Upper lobe of right lung (tissue), 1 donor: ENCODE measurements around the gene ZNF222. TPM values are rescaled to one million over a fixed set of nuclear protein-coding genes. Genes with fewer than 3 reads are reported as not detected.

ENCODE experiments used
- ATAC-seq: fragments of 200-7000 bp; cut with Tn5 transposase; one replicate; pipeline ENCODE4 v1.9.1; 2020; ENCODE audit warnings: mild to moderate bottlenecking, moderate library complexity
- DNase-seq: peaks from one replicate; pipeline ENCODE4 v3.0.0-alpha.2; 2020
- H3K27ac ChIP-seq: fragments of 200-600 bp; one replicate; pipeline ENCODE4 v1.8.0; 2022
- H3K27me3 ChIP-seq: fragments of 200-600 bp; one replicate; pipeline ENCODE4 v1.8.0; 2022; ENCODE audit warnings: mild to moderate bottlenecking
- H3K36me3 ChIP-seq: fragments of 200-600 bp; one replicate; pipeline ENCODE4 v1.8.0; 2022
- H3K4me1 ChIP-seq: fragments of 200-600 bp; one replicate; pipeline ENCODE4 v1.8.0; 2022
- H3K4me3 ChIP-seq: fragments of 200-600 bp; one replicate; pipeline ENCODE4 v1.8.0; 2022; ENCODE audit warnings: mild to moderate bottlenecking
- H3K9me3 ChIP-seq: fragments of 200-600 bp; one replicate; pipeline ENCODE4 v1.8.0; 2022
- CTCF ChIP-seq: fragments of 200-600 bp; IDR thresholded peaks from one replicate; pipeline ENCODE4 v1.8.0; 2022; ENCODE audit warnings: antibody characterized with exemption
- intact Hi-C: fragments of 100-400 bp; cut with DNase I; formaldehyde crosslinking; loops from one replicate; pipeline ENCODE4 v1.11.0; 2022
- long read RNA-seq: library from polyadenylated mRNA; unstranded; transcript quantifications from one replicate; pipeline ENCODE4 v2.0.0, GENCODE V29; 2021
- total RNA-seq: library from RNA; stranded (reverse); fragmentation: NEBNext Ultra II Directional; extraction: Animal tissue kit (Norgen Biotek cat#: 25700); gene quantifications from one replicate; pipeline ENCODE4 v1.2.1, GENCODE V29; 2021
- donor health status: DM: no; HTN: yes; CAD: no; lungs with severe emphysema.

Gene ZNF222
- total RNA-seq = 4.5 TPM
- long read RNA-seq, partial matches to known transcripts = 0 of 4 reads
- long read RNA-seq, other reads (novel, unspliced or antisense) = 1 of 4 reads

- peak; percentile 99 for ATAC-seq
- peaks cover 27% of the 10 kb centered on the region for H3K36me3 ChIP-seq
- peak; percentile 86 for DNase-seq
- peak within 1 kb of the TSS; percentile 79 for H3K4me3 ChIP-seq
- peaks cover 5% of the 10 kb centered on the region for H3K4me1 ChIP-seq
- peaks cover 10% of the 10 kb centered on the region for H3K9me3 ChIP-seq
- H3K27ac ChIP-seq = peak within 1 kb of the TSS; percentile 62
- no peaks in the 10 kb centered on the region for H3K27me3 ChIP-seq
- intact Hi-C loops = no loop called here
- TF ChIP-seq CTCF = no peak
Measured at GRCh38 chr19:44025217-44025936, at the start of gene ZNF222. TSS of gene ZNF222 (plus strand) at chr19:44025379. CDS start at chr19:44025437, 58 bp downstream.

GRCh38 chr19:43976732-43977131 lies 48.4 kb upstream of the ZNF222 start:
- intact Hi-C loops = no loop called here
- TF ChIP-seq CTCF = no peak
- ATAC-seq (no peak), DNase-seq (no peak)
- H3K9me3 ChIP-seq = peaks cover 72% of the 10 kb centered on the region
- H3K27ac ChIP-seq = no peak overlapping the region
- no peaks in the 10 kb centered on the region for H3K4me1 ChIP-seq
- H3K27me3 ChIP-seq = no peaks in the 10 kb centered on the region
- H3K36me3 ChIP-seq = no peaks in the 10 kb centered on the region
- H3K4me3 ChIP-seq = no peak overlapping the region

GRCh38 chr19:43983544-43983911 lies 41.7 kb upstream of the ZNF222 start:
- no peak overlapping the region for H3K27ac ChIP-seq
- ATAC-seq = no peak
- intact Hi-C loops = no loop called here

DNA sequence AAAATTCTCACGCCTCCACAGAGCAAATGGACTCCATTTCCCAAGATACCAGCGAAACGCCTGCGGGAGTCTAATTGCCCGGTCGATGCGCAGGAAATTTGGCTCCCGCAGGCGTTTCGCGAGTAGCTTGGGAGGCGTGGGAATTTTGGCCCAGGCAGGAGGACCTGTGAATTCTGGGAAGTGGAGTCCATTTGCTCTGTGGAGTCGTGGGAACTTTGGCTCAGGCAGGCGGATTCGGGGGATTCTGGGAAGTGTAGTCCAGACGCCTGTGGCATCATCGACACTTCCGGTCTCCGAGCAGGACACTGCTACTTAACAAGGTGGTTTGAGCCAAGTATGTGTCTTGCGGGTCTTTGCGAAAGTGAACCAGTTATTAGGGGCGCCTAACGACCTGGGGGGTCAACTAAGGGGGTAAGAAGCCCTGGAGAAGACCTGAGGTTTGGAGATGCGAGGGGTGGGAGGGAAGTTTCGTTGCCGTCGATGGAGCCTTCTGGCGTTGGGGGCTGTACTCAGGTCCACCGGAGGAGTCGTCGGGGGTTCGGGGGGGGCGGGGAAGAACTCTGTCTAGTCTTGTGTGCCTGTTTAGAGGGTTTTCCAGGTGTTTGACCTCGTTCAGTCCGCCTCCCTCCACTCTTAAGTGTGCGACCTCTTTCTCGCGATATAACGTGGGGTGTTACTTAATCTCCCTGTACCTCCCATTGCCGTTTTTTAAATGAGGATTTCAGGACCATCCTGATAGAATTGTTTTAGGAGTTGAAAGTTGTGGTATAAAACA lies 41.1 kb upstream of the ZNF222 start, which contains the start of gene ZNF155:
Gene ZNF155, plus strand, starts transcription at position 277 of the 775 bp plus-strand sequence. CDS start 4,356 bp downstream, outside the sequence.
- ATAC-seq (peak; percentile 100), DNase-seq (peak; percentile 92)
- H3K27ac ChIP-seq = peak within 1 kb of the TSS; percentile 64
- H3K36me3 ChIP-seq = peaks cover 8% of the 10 kb centered on the region
- H3K4me1 ChIP-seq = no peaks in the 10 kb centered on the region
- H3K4me3 ChIP-seq = peak within 1 kb of the TSS; percentile 64
- TF ChIP-seq CTCF = no peak
- intact Hi-C loops = no loop called here
- no peaks in the 10 kb centered on the region for H3K27me3 ChIP-seq
- H3K9me3 ChIP-seq = peaks cover 17% of the 10 kb centered on the region

More at GRCh38 chr19:43983544-43983911, 41.7 kb upstream of the ZNF222 start:
- Histone ChIP-seq H3K27me3 (no peaks in the 10 kb centered on the region), H3K4me1 (no peaks in the 10 kb centered on the region), H3K4me3 (peak overlapping the region; percentile 64), H3K9me3 (peaks cover 17% of the 10 kb centered on the region), H3K36me3 (peaks cover 2% of the 10 kb centered on the region)
- DNase-seq = no peak
- TF ChIP-seq CTCF = no peak

- DNase-seq (no peak), ATAC-seq (peak; percentile 33)
- intact Hi-C loops = no loop called here
- TF ChIP-seq CTCF = no peak
- Histone ChIP-seq H3K27me3 (no peaks in the 10 kb centered on the region), H3K27ac (peak overlapping the region; percentile 64), H3K4me1 (no peaks in the 10 kb centered on the region), H3K9me3 (peaks cover 13% of the 10 kb centered on the region), H3K36me3 (peaks cover 13% of the 10 kb centered on the region), H3K4me3 (peak overlapping the region; percentile 64)
Measured at GRCh38 chr19:43984687-43985000, 40.5 kb upstream of the ZNF222 start.
